DOHH2 (cell line): ENCODE data around the gene ZDHHC1.

Experiments
- CTCF ChIP-seq: fragments of 200-600 bp; sonication (generic); IDR thresholded peaks from one replicate; pipeline ENCODE4 v1.5.1; 2014; ENCODE audit warnings: antibody characterized with exemption, mild to moderate bottlenecking, low read depth, low read length; ENCODE audit not compliant: poor library complexity, severe bottlenecking
- EZH2phosphoT487 ChIP-seq: fragments of 200-600 bp; sonication (generic); IDR thresholded peaks from 2 replicates; pipeline ENCODE4 v1.6.1; 2017; ENCODE audit warnings: borderline replicate concordance, mild to moderate bottlenecking, antibody characterized with exemption, low read length, moderate library complexity, mixed read lengths

- TF ChIP-seq CTCF (peak; percentile 61), EZH2phosphoT487 (no peak)
Measured at GRCh38 chr16:67349172-67349571, 67.1 kb downstream of the ZDHHC1 start.
